Muscle of leg (tissue), 11 donors: Measurements from ENCODE around the gene WWOX. TPM values are rescaled to one million over a fixed set of nuclear protein-coding genes. Genes with fewer than 3 reads are reported as not detected.

ENCODE experiments used
- DNase-seq: peaks from one replicate; pipeline ENCODE4 v3.0.0; 2013
- H3K27ac ChIP-seq: one replicate; pipeline ENCODE4 v1.5.1; 2013; ENCODE audit warnings: mild to moderate bottlenecking, low read length, control low read depth
- H3K27me3 ChIP-seq: one replicate; pipeline ENCODE4 v1.6.1; 2013; ENCODE audit warnings: low read length; ENCODE audit not compliant: control insufficient read depth, insufficient read depth
- H3K36me3 ChIP-seq: one replicate; pipeline ENCODE4 v1.6.1; 2013; ENCODE audit warnings: low read length; ENCODE audit not compliant: control insufficient read depth, insufficient read depth
- H3K4me1 ChIP-seq: one replicate; pipeline ENCODE4 v1.6.1; 2013; ENCODE audit warnings: low read length; ENCODE audit not compliant: control insufficient read depth, insufficient read depth
- H3K4me3 ChIP-seq: one replicate; pipeline ENCODE4 v1.5.1; 2013; ENCODE audit warnings: low read length, control low read depth
- H3K9me3 ChIP-seq: replicated peaks from 2 replicates; pipeline ENCODE4 v1.6.1; 2013; ENCODE audit warnings: low read depth, low read length; ENCODE audit not compliant: control insufficient read depth
- WGBS: methylation state at CpG from one replicate; pipeline ENCODE4 v1.1.5; 2013; ENCODE audit warnings: missing lambda C conversion rate; ENCODE audit not compliant: insufficient coverage; 5-methylcytosine and 5-hydroxymethylcytosine counted together
- polyA plus RNA-seq, 8 donors: library from polyadenylated mRNA; unstranded; fragments of 120-200 nt; gene quantifications; one replicate each; pipeline versions ENCODE4 v1.2.1 to v1.2.3, GENCODE V29; 2013; ENCODE audit warnings: inconsistent platforms in 1 of 8, low replicate concordance in 1 of 8; ENCODE audit not compliant: insufficient read length in 8 of 8, insufficient read depth in 1 of 8
- total RNA-seq: library from RNA; stranded (reverse); fragments of 120-200 nt; gene quantifications from one replicate; pipeline ENCODE4 v1.2.4, GENCODE V29; 2013

The WWOX gene
- total and polyA plus RNA-seq, 9 donors: 8.1 to 15.8 (median 12.2) TPM

DNA sequence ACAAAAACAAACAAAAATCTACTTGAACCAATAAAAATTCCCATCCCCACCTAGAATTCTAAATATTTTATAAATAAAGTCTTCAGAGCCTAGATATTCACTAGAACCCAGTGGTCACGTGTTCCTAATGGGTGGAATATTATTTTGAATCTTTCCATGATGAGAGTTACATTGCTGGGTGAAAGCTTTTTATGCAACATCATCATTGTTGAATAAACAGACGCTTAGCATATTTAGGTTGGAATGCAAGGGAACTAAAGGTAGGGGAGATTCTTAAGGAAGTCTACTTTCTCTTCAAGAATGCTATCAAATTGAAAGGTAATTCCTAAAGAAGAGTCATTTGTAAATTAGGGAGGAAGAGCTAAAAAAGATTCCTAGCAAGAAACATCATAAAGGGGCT, 723.1 kb downstream of the WWOX start:
- H3K4me3 ChIP-seq: no peak overlapping the region
- no peak overlapping the region for H3K27ac ChIP-seq
- H3K36me3 ChIP-seq: no peaks in the 10 kb centered on the region
- peaks cover 10% of the 10 kb centered on the region for H3K4me1 ChIP-seq
- no peaks in the 10 kb centered on the region for H3K27me3 ChIP-seq
- no peak for DNase-seq
- WGBS: no CpG with 5 or more reads among the region's 2 CpGs
- H3K9me3 ChIP-seq: no peaks in the 10 kb centered on the region

DNA sequence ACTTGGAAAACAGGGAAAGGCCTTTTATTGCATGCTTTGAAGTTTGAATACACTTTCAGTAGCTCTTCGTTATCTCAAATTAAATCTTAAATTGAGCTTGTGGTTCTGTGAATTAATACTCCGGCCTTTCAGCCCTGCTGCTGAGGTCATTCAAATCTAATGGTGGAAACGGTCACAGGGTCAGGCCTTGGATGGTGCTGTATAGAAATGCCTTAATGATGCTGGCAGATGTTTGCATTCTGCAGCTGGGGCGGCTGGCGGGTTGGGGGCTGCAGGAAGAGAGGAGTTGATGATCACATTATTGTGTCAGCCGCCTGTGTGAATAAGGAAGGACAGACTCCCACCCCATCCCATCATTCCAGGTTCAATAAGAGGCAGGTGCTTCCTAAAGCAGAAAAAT, 723.6 kb downstream of the WWOX start:
- no peak overlapping the region for H3K4me3 ChIP-seq
- no peaks in the 10 kb centered on the region for H3K27me3 ChIP-seq
- 31% methylated on average over 2 of the region's 6 CpGs for WGBS
- H3K36me3 ChIP-seq: no peaks in the 10 kb centered on the region
- H3K4me1 ChIP-seq: peaks cover 5% of the 10 kb centered on the region
- DNase-seq: peak; percentile 22
- H3K27ac ChIP-seq: no peak overlapping the region
- H3K9me3 ChIP-seq: no peaks in the 10 kb centered on the region

DNA sequence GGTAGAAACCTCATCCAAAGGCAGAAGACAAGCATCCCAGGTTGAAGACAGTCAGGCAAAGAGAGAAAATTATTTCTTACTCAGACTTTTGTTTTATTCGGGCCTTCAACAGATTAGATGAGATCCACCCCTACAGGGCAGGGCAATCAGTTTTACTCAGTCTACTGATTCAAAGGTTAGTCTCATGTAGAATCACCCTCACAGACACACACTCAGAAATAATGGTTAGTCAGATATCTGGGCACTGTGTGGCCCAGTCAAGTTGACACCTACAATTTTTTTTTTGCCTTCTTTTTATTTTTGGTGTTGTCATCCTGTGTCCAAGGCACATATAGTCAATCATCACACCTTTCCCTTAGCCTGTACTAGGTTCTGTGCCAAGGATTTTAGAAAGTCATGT, 729.8 kb downstream of the WWOX start:
- no peak for DNase-seq
- Histone ChIP-seq H3K36me3 (no peaks in the 10 kb centered on the region), H3K9me3 (no peaks in the 10 kb centered on the region), H3K27ac (no peak overlapping the region), H3K4me3 (no peak overlapping the region), H3K4me1 (no peaks in the 10 kb centered on the region), H3K27me3 (no peaks in the 10 kb centered on the region)
- WGBS: no CpG with 5 or more reads among the region's 1 CpG

DNA sequence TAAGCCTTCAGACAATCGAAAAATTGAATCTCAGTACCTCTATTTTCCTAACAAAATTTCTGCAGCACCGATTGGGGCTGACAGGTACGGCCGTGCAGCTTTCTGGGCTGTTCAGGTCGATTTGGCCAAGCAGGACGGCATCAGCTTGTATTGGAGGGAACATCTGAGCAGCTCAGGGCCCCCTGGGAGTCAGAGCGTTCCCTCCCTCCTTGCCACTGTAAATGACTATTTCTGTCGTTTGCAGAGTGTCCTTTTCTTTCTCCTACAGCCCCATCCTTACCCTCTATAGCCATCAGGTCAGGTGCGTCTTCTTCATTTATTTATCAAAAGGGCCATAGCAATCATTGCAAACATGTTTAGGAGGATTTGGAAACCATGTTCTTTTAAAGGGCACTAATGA, 731.1 kb downstream of the WWOX start:
- no peaks in the 10 kb centered on the region for H3K36me3 ChIP-seq
- no peak for DNase-seq
- H3K9me3 ChIP-seq: no peaks in the 10 kb centered on the region
- H3K4me1 ChIP-seq: no peaks in the 10 kb centered on the region
- WGBS: 52% methylated on average over 3 of the region's 9 CpGs
- no peak overlapping the region for H3K27ac ChIP-seq
- no peak overlapping the region for H3K4me3 ChIP-seq
- H3K27me3 ChIP-seq: no peaks in the 10 kb centered on the region

DNA sequence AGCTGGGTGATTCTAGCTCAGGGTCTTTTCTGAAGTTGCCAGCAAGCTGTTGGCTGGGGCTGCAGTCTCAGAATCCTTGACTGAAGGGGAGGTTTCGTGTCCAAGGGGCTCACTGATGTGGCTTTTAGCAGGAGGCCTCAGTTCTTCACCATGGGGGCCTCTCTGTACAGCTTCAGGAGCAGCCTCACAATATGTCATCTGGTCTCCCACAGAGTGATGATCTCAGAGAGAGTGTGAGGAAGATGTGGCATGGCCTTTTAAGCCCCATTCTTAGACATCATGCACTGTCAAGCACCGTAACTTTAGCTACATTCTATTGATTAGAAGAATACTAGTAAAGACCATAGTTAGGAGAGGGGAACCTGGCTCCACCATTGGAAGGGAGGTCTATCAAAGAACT, 732.6 kb downstream of the WWOX start:
- Histone ChIP-seq H3K27ac (no peak overlapping the region), H3K4me1 (no peaks in the 10 kb centered on the region), H3K9me3 (no peaks in the 10 kb centered on the region), H3K36me3 (no peaks in the 10 kb centered on the region), H3K27me3 (no peaks in the 10 kb centered on the region), H3K4me3 (no peak overlapping the region)
- DNase-seq: no peak
- 100% methylated on average over 1 of the region's 2 CpGs for WGBS

DNA sequence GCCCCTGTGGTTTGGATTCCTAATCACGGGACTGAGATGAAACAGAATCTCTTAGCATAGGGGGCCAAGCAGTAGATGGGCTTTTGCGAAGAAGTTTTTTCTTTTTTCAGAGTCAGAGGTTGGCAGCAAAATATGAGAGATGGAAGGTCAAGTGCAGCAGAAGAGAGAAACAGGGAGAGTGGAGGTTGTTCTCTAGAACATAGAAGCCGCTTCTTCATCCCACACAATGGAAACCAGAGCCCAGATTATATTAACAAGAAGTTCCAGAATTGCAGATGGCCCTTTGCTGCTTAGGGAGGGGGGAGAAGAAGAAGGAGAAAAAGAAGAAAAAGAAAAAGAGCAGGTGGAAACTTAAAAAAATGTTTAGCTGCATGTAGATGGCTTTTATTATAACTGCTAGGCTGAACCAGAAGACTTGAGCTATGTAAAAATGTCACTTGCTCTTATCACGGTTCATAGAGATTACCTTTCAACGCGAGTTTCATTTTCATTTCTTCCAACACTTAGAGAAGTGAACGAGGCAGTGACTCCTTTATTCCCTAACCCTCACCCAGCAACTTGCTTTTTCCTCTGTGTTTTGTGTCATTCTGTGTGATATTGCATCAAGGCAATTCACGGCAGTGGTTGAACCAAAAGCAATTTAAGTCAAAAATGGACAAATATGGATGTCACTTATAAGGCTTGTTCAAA, 737.5 kb downstream of the WWOX start:
- H3K27me3 ChIP-seq: no peaks in the 10 kb centered on the region
- no peaks in the 10 kb centered on the region for H3K9me3 ChIP-seq
- no peak for DNase-seq
- WGBS: no CpG with 5 or more reads among the region's 8 CpGs
- H3K36me3 ChIP-seq: no peaks in the 10 kb centered on the region
- peaks cover 2% of the 10 kb centered on the region for H3K4me1 ChIP-seq
- H3K27ac ChIP-seq: no peak overlapping the region
- no peak overlapping the region for H3K4me3 ChIP-seq

DNA sequence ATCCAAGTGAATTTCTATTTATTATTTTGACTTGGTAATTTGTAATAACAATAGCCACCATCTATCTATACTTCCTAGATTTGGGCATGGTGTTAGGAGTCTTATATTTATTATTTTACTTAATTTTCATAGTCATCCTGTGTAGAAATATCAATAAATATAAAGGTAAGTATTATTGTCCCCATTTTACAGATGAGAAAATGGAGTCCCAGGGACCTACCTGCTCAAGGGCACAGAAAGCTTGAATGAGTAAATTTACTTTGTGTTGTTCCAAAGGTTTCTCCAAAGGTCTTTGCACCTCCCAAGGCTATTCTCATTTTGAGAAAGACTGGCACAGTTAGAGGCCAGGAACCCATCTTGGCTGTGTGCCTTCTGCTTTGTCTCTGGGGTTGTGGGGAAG, 738.3 kb downstream of the WWOX start:
- no peaks in the 10 kb centered on the region for H3K36me3 ChIP-seq
- no peaks in the 10 kb centered on the region for H3K27me3 ChIP-seq
- no peak overlapping the region for H3K27ac ChIP-seq
- no peak overlapping the region for H3K4me3 ChIP-seq
- peaks cover 2% of the 10 kb centered on the region for H3K4me1 ChIP-seq
- DNase-seq: no peak
- H3K9me3 ChIP-seq: no peaks in the 10 kb centered on the region

DNA sequence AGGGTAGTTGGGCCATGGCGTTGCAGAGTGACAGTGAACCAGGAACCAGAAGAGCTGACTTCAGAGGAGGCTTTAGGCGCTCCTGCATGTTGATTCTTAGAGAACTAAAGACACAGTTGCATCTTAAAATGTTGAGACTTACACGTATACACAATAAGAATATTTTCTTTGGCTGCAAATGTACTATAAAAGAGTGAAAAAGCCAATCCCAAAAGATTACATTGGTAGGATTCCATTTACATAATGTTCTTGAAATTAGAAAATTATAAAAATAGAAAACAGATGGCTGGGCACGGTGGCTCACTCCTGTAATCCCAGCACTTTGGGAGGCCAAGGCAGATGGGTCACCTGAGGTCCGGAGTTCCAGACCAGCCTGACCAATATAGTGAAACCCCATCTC, 738.8 kb downstream of the WWOX start:
- Histone ChIP-seq H3K9me3 (no peaks in the 10 kb centered on the region), H3K27me3 (no peaks in the 10 kb centered on the region), H3K4me1 (peaks cover 4% of the 10 kb centered on the region), H3K36me3 (no peaks in the 10 kb centered on the region), H3K4me3 (no peak overlapping the region), H3K27ac (no peak overlapping the region)
- DNase-seq: peak; percentile 79
- WGBS: 67% methylated on average over 1 of the region's 5 CpGs

DNA sequence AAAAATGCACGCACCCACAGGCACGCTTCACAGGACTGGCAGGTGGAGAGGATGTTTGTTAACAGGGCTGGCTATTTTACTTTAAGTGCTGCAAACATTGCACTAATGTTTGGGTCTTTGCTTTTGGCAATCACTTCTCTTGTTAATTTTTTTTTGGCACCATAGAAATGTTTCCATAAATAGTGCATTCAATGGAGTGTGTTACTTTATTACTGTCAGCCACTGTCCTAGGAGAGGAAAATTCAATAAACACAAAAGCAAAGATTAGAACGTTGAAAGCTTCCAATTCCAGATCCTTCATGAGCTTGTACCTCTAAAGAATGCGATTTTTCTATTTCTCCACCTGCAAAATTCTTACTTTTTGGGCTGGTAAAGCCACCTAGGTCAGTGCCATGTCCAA, 743.5 kb downstream of the WWOX start:
- H3K27ac ChIP-seq: no peak overlapping the region
- H3K9me3 ChIP-seq: no peaks in the 10 kb centered on the region
- H3K27me3 ChIP-seq: no peaks in the 10 kb centered on the region
- H3K4me3 ChIP-seq: no peak overlapping the region
- H3K36me3 ChIP-seq: no peaks in the 10 kb centered on the region
- peak; percentile 40 for DNase-seq
- no CpG with 5 or more reads among the region's 4 CpGs for WGBS
- H3K4me1 ChIP-seq: peaks cover 9% of the 10 kb centered on the region

DNA sequence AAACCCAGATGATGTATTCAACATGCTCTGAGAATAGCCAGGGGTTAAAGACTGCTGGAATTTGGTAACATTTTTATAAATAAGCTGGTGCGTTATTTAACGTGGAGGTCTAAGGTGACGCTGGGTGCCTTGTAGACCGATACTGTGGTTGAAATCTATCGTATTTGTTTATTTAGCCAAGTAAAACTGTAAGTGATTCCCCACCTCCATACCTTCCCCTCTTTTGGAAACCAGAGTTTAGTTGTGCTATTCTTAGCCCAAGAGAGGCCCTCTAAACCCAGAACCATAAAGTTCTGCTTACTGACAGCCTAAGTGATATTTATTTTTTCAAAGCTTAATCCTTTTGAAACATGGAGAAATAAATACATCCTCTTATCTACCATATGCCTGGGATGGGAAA, 744.5 kb downstream of the WWOX start:
- H3K4me3 ChIP-seq: no peak overlapping the region
- no CpG with 5 or more reads among the region's 5 CpGs for WGBS
- DNase-seq: no peak
- H3K36me3 ChIP-seq: no peaks in the 10 kb centered on the region
- H3K27ac ChIP-seq: peak overlapping the region; percentile 17
- no peaks in the 10 kb centered on the region for H3K9me3 ChIP-seq
- peaks cover 7% of the 10 kb centered on the region for H3K4me1 ChIP-seq
- H3K27me3 ChIP-seq: no peaks in the 10 kb centered on the region

DNA sequence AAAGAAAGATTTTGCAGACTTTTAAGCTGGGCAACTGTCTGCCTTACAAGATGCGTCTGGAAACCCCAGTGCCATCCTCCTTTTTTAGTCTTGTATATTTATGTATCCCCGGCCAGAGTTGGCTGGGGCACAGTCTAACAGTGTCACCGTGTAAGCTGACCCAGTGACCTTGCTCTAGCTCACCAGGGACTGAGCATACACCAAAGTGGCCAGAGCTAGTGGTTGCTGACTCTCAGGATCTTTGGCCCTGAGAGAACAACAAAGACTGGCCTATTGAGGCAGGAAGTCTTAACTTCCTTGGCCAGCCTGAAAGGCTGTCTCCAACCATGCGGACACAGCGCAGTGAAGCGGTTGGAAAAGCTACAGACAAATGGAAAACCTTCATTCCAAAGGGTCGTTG, 745.2 kb downstream of the WWOX start:
- no peak overlapping the region for H3K27ac ChIP-seq
- no peak overlapping the region for H3K4me3 ChIP-seq
- 64% methylated on average over 4 of the region's 7 CpGs for WGBS
- no peaks in the 10 kb centered on the region for H3K36me3 ChIP-seq
- H3K4me1 ChIP-seq: peaks cover 7% of the 10 kb centered on the region
- peak; percentile 15 for DNase-seq
- no peaks in the 10 kb centered on the region for H3K9me3 ChIP-seq
- no peaks in the 10 kb centered on the region for H3K27me3 ChIP-seq
